GM12892 (cell line): ENCODE data around the gene SERPINB10.

ENCODE experiments used
- DNase-seq: peaks from one replicate; pipeline ENCODE4 v3.0.0; 2011; ENCODE audit not compliant: insufficient read length
- FAIRE-seq: peaks from 2 replicates; lab custom pipeline; 2011; peaks lifted over from hg19 to GRCh38; lab: Jason Lieb, UNC
- POLR2A ChIP-seq: IDR thresholded peaks from 2 replicates; pipeline ENCODE4 v1.6.1; 2011; ENCODE audit warnings: low read depth, low read length, control low read depth
- POLR2AphosphoS5 ChIP-seq: IDR thresholded peaks from 2 replicates; pipeline ENCODE4 v1.6.1; 2011; ENCODE audit warnings: low read depth, low read length, control low read depth
- TAF1 ChIP-seq: IDR thresholded peaks from 2 replicates; pipeline ENCODE4 v1.6.1; 2011; ENCODE audit warnings: low read depth, mild to moderate bottlenecking, control low read depth, low read length, borderline replicate concordance

The SERPINB10 gene

DNA sequence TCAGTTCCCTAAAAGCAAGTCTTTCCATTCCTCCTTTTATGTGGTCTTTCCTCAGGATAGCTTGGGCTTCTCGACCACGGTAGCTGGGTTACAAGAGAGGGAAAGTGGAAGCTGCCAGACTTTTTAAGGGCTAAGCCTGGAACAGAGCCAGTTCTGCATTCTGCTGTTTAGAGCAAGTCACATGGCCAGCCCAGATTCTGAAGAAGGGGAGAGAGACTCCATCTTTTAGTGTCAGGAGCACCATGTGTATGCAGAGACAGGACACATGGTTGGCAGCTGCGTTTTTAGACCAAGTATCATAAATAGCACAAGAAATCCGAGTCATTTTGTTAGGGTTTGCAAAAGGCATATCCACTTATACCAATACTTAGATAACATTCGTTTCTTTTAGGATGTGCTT, 46.1 kb downstream of the SERPINB10 start:
- no peak for FAIRE-seq
- TF ChIP-seq POLR2AphosphoS5 (no peak), TAF1 (no peak), POLR2A (no peak)
- DNase-seq, result no peak

- FAIRE-seq, result no peak
Observed at GRCh38 chr18:63956755-63957154, 49.0 kb downstream of the SERPINB10 start.

DNA sequence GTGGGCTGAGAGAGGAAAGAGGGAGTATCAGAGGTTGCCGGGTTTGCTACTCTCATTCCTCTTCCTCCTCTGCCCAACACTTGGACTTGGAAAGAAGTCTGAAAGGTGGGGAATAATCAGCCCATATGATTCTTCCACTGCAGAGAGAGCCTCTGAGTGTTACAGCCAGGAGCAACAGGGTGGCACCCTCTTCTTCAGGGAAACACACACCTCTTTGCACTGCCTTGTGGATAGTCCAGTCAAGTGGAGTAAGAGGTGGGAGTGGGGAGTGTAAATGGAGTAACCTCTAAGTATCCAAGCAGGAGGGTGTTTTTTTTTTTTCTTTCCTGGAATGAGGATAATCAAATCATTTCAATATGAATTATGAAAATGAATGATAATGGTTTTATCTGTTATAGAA, 53.1 kb downstream of the SERPINB10 start:
- TF ChIP-seq TAF1, result no peak
- TF ChIP-seq POLR2AphosphoS5, result no peak
- no peak for TF ChIP-seq POLR2A
- FAIRE-seq (no peak), DNase-seq (no peak)

More at GRCh38 chr18:63956755-63957154, 49.0 kb downstream of the SERPINB10 start:
- TF ChIP-seq POLR2AphosphoS5, result no peak
- no peak for DNase-seq

- DNase-seq (no peak), FAIRE-seq (no peak)
- TF ChIP-seq POLR2AphosphoS5 (no peak), POLR2A (no peak), TAF1 (no peak)
Observed at GRCh38 chr18:63961435-63961980, 53.8 kb downstream of the SERPINB10 start.

- no peak for DNase-seq
- no peak for FAIRE-seq
- no peak for TF ChIP-seq TAF1
- TF ChIP-seq POLR2AphosphoS5, result no peak
- TF ChIP-seq POLR2A, result no peak
Observed at GRCh38 chr18:63962137-63962536, 54.4 kb downstream of the SERPINB10 start.

GRCh38 chr18:63963615-63964256, 56.0 kb downstream of the SERPINB10 start:
- no peak for DNase-seq
- TF ChIP-seq POLR2AphosphoS5 (no peak), POLR2A (no peak), TAF1 (no peak)
- FAIRE-seq, result peak; percentile 94

- TF ChIP-seq POLR2AphosphoS5 (no peak), TAF1 (no peak), POLR2A (no peak)
- DNase-seq (no peak), FAIRE-seq (no peak)
Observed at GRCh38 chr18:63964908-63965307, 57.1 kb downstream of the SERPINB10 start.

DNA sequence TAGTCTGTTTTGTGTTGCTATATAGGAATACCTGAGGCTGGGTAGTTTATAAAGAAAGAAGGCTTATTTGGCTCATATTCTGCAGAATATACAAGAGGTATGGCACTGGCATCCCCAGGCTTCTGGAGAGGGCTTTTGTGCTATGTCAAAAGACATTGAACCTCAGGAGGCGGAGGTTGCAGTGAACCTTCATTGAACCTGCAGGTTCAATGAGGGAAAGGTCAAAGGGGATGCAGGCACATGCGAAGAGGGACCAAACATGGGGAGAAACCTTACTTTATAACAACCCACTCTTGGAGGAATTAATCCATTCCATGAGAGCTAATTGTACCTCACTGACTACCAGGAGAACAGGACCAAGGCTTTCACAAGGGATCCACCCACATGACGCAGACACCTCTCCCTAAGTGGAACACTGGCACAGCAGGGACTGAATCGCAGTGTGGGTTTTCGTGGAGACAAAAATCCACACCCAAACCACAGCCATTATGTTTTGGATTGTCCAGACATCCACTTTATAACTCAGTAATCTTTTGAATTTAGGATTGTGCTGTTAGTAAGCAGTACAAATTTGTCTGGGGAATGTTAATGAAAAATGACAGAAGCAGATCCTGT, 58.1 kb downstream of the SERPINB10 start:
- no peak for DNase-seq
- TF ChIP-seq POLR2A, result no peak
- no peak for TF ChIP-seq TAF1
- TF ChIP-seq POLR2AphosphoS5, result no peak
- no peak for FAIRE-seq

- DNase-seq (peak; percentile 57), FAIRE-seq (peak; percentile 99)
- TF ChIP-seq POLR2AphosphoS5 (peak; percentile 88), TAF1 (peak; percentile 42; the same call in 1 of the 2 replicates), POLR2A (peak; percentile 82)
Observed at GRCh38 chr18:63969942-63970808, 62.4 kb downstream of the SERPINB10 start, which contains the start of gene SERPINB8. Gene SERPINB8, plus strand, starts transcription at chr18:63970081. Its CDS starts 8,228 bp downstream, at chr18:63978309.

- FAIRE-seq (no peak), DNase-seq (no peak)
- TF ChIP-seq POLR2A, result no peak
- no peak for TF ChIP-seq TAF1
- TF ChIP-seq POLR2AphosphoS5, result no peak
Observed at GRCh38 chr18:63970809-63971205, 63.0 kb downstream of the SERPINB10 start.

DNA sequence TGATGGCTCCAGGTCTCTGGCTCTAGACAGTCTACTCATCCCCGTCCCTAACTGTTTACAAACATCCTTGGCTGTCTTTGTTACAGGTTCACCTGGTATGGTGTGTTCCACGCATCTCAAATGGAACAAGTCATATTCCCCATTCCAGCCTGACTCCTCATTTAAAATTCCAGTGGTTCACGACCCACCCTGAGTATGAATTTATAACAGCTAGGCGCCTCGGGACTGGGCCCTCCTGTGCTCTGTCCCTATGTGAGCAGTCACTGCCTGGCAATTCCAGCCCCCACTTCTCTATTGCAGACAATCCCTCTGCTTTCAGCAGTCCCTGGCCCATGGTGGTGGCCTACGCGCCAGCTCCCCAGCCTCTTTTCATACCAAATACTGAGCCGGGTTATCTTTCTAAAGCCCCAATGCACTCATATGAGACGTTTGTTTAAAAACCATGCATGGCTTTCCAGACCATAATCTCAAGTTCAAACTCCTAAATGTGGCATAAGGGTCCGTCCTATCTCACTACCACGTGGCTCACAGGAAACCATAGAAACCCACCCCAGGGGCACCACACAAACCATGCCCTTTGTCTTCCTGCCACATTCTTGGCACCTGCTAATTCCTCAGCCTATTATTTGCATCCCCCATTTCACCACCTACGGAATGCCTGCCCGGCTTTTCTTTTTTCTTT, 63.7 kb downstream of the SERPINB10 start:
- no peak for TF ChIP-seq TAF1
- TF ChIP-seq POLR2A, result no peak
- no peak for TF ChIP-seq POLR2AphosphoS5
- DNase-seq, result no peak
- FAIRE-seq, result no peak
